Tibial nerve (tissue), 4 donors: ENCODE data around the gene CCNO.

ENCODE experiments used
- CTCF ChIP-seq, 5 experiments: fragments of 200-600 bp in 3 of 5; fragments of 450-650 bp in 2 of 5; sonication (generic) in 3 of 5; IDR thresholded peaks; one replicate each; pipeline ENCODE4 v1.5.1; 2016 to 2019; ENCODE audit warnings: antibody characterized with exemption in 5 of 5, mild to moderate bottlenecking in 3 of 5, moderate library complexity in 2 of 5
- EP300 ChIP-seq, 2 donors: sonication (generic); formaldehyde crosslinking; IDR thresholded peaks; one replicate each; pipeline ENCODE4 v1.6.1; 2017; ENCODE audit warnings: antibody characterized with exemption in 2 of 2, mild to moderate bottlenecking in 1 of 2
- POLR2A ChIP-seq, 2 donors: fragments of 450-650 bp; IDR thresholded peaks; one replicate each; pipeline ENCODE4 v1.6.1; 2017; ENCODE audit warnings: antibody characterized with exemption in 2 of 2, mild to moderate bottlenecking in 2 of 2, moderate library complexity in 2 of 2

- no peak for TF ChIP-seq CTCF (IDR thresholded peaks at IDR 0.05)
- no peak for TF ChIP-seq POLR2A (IDR thresholded peaks at IDR 0.05)
- TF ChIP-seq EP300 (IDR thresholded peaks at IDR 0.05) = no peak
These were observed 8.3 kb upstream of the CCNO start for GRCh38 chr5:55241746-55242145.
